Measurements from ENCODE around the gene PCNX3.

Gene PCNX3

DNA sequence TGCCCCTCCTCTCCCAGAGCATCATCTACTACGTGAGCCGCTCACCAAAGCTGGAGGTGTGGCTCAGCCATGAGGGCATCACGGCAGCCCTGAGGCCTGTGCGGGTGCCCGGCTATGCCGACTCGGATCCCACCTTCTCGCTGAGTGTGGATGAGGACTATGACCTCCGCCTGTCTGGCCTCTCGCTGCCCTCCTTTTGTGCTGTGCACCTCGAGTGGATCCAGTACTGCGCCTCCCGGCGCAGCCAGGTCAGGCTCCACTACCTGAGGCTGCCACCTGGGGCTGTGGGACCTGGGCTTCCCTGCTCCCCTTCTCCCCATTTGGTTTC lies 18.5 kb downstream of the PCNX3 start:
- Histone ChIP-seq H3K79me2 (ENCODE audit: insufficient read depth, low read length) (peaks cover 8% of the 10 kb centered on the region), H3K4me2 (ENCODE audit: insufficient read depth, low read length) (no peak overlapping the region), H3K27me3 (ENCODE audit: insufficient read depth, low read length, poor library complexity) (no peaks in the 10 kb centered on the region), H3K4me1 (ENCODE audit: insufficient read depth, low read length) (peaks cover 30% of the 10 kb centered on the region), H3K36me3 (ENCODE audit: insufficient read depth, low read length) (peaks cover 77% of the 10 kb centered on the region), H3K4me3 (ENCODE audit: low read depth in 1 of 2, low read length in 2 of 2) (no peak overlapping the region), H3K9ac (ENCODE audit: low read depth, low read length) (no peak overlapping the region), H4K20me1 (ENCODE audit: insufficient read depth, low read length) (peaks cover 19% of the 10 kb centered on the region), H3K27ac (ENCODE audit: low read length) (no peak overlapping the region), H2AFZ (ENCODE audit: low read depth, low read length) (no peak overlapping the region), H3K9me3 (ENCODE audit: insufficient read depth, low read length, severe bottlenecking) (no peaks in the 10 kb centered on the region)
- DNase-seq, result no peak
- TF ChIP-seq, protein P1, sequence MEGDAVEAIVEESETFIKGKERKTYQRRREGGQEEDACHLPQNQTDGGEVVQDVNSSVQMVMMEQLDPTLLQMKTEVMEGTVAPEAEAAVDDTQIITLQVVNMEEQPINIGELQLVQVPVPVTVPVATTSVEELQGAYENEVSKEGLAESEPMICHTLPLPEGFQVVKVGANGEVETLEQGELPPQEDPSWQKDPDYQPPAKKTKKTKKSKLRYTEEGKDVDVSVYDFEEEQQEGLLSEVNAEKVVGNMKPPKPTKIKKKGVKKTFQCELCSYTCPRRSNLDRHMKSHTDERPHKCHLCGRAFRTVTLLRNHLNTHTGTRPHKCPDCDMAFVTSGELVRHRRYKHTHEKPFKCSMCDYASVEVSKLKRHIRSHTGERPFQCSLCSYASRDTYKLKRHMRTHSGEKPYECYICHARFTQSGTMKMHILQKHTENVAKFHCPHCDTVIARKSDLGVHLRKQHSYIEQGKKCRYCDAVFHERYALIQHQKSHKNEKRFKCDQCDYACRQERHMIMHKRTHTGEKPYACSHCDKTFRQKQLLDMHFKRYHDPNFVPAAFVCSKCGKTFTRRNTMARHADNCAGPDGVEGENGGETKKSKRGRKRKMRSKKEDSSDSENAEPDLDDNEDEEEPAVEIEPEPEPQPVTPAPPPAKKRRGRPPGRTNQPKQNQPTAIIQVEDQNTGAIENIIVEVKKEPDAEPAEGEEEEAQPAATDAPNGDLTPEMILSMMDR (IDR thresholded peaks at IDR 0.05; ENCODE audit: borderline replicate concordance, extremely low read depth, low read length, poor library complexity, severe bottlenecking), result no peak
- TF ChIP-seq EZH2 (IDR thresholded peaks at IDR 0.05; ENCODE audit: borderline replicate concordance, low read depth, low read length, severe bottlenecking), result no peak
- ATAC-seq (ENCODE audit: insufficient read depth, low read depth), result no peak

DNA sequence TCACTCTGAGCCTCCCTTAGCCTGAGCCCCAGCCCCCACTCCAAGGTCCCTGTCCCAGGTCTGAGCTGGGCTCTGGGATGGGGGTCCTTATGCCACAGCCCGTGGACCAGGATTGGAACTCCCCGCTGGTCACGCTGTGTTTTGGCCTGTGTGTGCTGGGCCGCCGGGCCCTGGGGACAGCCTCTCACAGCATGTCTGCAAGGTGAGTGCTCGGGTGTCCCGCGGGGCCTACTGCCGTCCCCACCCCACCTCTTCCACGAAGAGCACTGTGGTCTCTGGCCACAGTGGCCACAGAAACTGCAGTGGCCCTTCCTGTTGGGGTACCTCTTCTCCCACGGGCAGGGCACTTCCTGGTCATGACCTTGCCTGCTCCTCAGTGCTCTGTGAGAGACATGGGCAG lies 18.9 kb downstream of the PCNX3 start:
- peaks cover 73% of the 10 kb centered on the region for H3K36me3 ChIP-seq (ENCODE audit: insufficient read depth, low read length)
- H3K79me2 ChIP-seq (ENCODE audit: insufficient read depth, low read length), result peaks cover 8% of the 10 kb centered on the region
- no peak overlapping the region for H2AFZ ChIP-seq (ENCODE audit: low read depth, low read length)
- ATAC-seq (ENCODE audit: insufficient read depth, low read depth) (no peak), DNase-seq (no peak)
- peaks cover 19% of the 10 kb centered on the region for H4K20me1 ChIP-seq (ENCODE audit: insufficient read depth, low read length)
- TF ChIP-seq, protein P1 (IDR thresholded peaks at IDR 0.05; ENCODE audit: borderline replicate concordance, extremely low read depth, low read length, poor library complexity, severe bottlenecking), result no peak
- TF ChIP-seq EZH2 (IDR thresholded peaks at IDR 0.05; ENCODE audit: borderline replicate concordance, low read depth, low read length, severe bottlenecking), result no peak
- H3K27me3 ChIP-seq (ENCODE audit: insufficient read depth, low read length, poor library complexity), result no peaks in the 10 kb centered on the region
- H3K27ac ChIP-seq (ENCODE audit: low read length), result no peak overlapping the region
- no peak overlapping the region for H3K9ac ChIP-seq (ENCODE audit: low read depth, low read length)
- H3K4me1 ChIP-seq (ENCODE audit: insufficient read depth, low read length), result peaks cover 33% of the 10 kb centered on the region
- H3K4me3 ChIP-seq (ENCODE audit: low read depth in 1 of 2, low read length in 2 of 2), result no peak overlapping the region
- no peak overlapping the region for H3K4me2 ChIP-seq (ENCODE audit: insufficient read depth, low read length)
- H3K9me3 ChIP-seq (ENCODE audit: insufficient read depth, low read length, severe bottlenecking), result no peaks in the 10 kb centered on the region

DNA sequence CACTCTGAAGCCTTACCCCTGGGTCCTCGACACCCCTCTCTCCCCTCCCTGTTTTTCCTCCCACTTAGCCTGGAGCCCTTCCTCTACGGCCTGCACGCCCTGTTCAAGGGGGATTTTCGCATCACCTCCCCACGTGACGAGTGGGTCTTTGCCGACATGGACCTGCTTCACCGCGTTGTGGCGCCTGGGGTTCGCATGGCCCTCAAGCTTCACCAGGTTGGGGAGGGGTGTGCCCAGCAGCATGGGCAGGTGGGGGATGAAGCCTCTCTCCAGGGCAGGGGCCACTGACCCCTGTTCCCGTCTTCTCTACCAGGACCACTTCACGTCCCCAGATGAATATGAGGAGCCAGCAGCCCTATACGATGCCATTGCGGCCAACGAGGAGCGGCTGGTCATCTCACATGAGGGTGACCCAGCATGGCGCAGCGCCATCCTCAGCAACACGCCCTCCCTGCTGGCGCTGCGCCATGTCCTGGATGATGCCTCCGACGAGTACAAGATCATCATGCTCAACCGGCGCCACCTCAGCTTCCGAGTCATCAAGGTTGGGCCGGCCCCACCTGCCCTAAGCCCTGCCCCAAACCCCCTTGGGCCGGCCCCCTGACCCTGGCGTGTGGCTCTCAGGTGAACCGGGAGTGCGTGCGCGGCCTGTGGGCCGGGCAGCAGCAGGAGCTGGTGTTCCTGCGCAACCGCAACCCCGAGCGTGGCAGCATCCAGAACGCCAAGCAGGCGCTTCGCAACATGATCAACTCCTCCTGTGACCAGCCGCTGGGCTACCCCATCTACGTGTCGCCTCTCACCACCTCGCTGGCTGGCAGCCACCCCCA lies 19.5 kb downstream of the PCNX3 start:
- H3K27ac ChIP-seq (ENCODE audit: low read length), result no peak overlapping the region
- H3K9me3 ChIP-seq (ENCODE audit: insufficient read depth, low read length, severe bottlenecking), result no peaks in the 10 kb centered on the region
- peaks cover 40% of the 10 kb centered on the region for H3K4me1 ChIP-seq (ENCODE audit: insufficient read depth, low read length)
- H3K4me3 ChIP-seq (ENCODE audit: low read depth in 1 of 2, low read length in 2 of 2), result no peak overlapping the region
- no peak overlapping the region for H3K4me2 ChIP-seq (ENCODE audit: insufficient read depth, low read length)
- no peak overlapping the region for H3K9ac ChIP-seq (ENCODE audit: low read depth, low read length)
- no peak for DNase-seq
- peaks cover 18% of the 10 kb centered on the region for H4K20me1 ChIP-seq (ENCODE audit: insufficient read depth, low read length)
- ATAC-seq (ENCODE audit: insufficient read depth, low read depth), result no peak
- H3K36me3 ChIP-seq (ENCODE audit: insufficient read depth, low read length), result peaks cover 72% of the 10 kb centered on the region
- peaks cover 8% of the 10 kb centered on the region for H3K79me2 ChIP-seq (ENCODE audit: insufficient read depth, low read length)
- H2AFZ ChIP-seq (ENCODE audit: low read depth, low read length), result no peak overlapping the region
- no peaks in the 10 kb centered on the region for H3K27me3 ChIP-seq (ENCODE audit: insufficient read depth, low read length, poor library complexity)
- TF ChIP-seq, protein P1 (IDR thresholded peaks at IDR 0.05; ENCODE audit: borderline replicate concordance, extremely low read depth, low read length, poor library complexity, severe bottlenecking), result no peak
- no peak for TF ChIP-seq EZH2 (IDR thresholded peaks at IDR 0.05; ENCODE audit: borderline replicate concordance, low read depth, low read length, severe bottlenecking)
